Measurements from ENCODE around the gene VAPB. TPM values are rescaled to one million over a fixed set of nuclear protein-coding genes. Genes with fewer than 3 reads are reported as not detected.
"Not testable (repeated sequence)": the region's sequence is repeated elsewhere in the genome, so short reads cannot be mapped to it uniquely, and the experiment has no call there.

VAPB gene
- total RNA-seq, 1 donor from 2014 or later = 13.0 TPM

GRCh38 chr20:58405504-58406291, 16.7 kb downstream of the VAPB start:
- TF ChIP-seq CTCF (conservative IDR thresholded peaks at IDR 0.05; ENCODE audit: low read depth, low read length) = no peak
- H3K4me3 ChIP-seq (ENCODE audit: low read depth, low read length) = no peak overlapping the region
- no peak for DNase-seq (ENCODE audit: low read depth)

DNA sequence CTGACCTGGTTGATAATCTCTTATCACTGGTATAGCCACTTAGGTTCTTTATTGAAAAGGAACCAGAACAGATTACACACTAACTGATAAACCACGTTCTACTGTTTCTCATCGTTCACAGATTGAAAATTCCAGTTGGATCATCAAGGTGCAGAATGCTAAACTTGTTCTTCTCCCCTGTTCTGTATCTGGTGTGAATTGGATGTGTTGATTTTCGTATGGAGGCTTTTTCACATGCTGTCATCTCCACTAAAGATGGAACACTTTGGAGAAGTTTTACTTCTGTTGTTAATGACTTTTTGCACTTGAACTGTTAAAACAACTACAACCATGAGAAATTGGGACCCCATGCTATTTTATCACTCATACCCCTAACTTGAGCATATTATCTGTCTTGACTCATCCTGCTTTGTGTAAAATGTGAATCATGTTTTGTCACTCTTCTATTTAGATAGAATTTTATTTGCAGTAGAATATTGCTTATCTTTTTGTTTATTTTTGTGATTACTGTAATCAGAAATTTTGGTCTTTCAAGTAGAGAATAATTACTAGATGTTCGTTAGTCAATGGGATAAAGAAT, 17.5 kb downstream of the VAPB start:
- TF ChIP-seq CTCF (conservative IDR thresholded peaks at IDR 0.05; ENCODE audit: low read depth, low read length) = no peak
- DNase-seq (ENCODE audit: low read depth) = no peak
- no peak overlapping the region for H3K4me3 ChIP-seq (ENCODE audit: low read depth, low read length)

DNA sequence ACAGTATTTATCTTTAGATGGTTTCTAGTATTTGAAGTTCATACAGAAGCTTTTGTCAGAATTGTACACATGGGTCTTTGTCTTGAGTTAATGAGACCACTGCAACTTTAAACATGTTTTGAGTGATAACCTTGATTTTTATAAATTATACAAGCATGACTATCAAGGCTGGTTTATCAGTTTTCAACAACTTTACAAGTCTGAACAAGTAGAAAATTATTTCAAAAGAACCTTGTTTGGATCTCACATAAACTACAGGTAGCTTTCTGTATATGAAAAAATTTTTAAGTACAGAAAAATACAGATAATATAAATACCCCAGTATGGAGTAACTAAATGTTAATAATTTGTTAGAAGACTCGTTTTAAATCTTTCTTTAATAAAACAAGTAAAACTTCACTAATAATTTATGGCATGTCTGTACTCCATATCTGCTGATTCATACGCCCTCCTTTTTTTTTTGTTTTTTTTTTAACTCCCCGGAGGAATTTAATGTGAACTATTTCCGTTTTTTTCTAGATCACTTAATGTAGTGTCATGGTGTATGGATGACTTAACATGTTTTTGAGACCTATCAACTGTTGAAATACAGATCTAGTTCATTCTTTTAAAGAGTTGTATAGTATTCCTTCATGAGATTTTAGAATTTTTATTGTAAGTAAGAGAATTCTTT, 18.3 kb downstream of the VAPB start:
- no peak overlapping the region for H3K4me3 ChIP-seq (ENCODE audit: low read depth, low read length)
- no peak for TF ChIP-seq CTCF (conservative IDR thresholded peaks at IDR 0.05; ENCODE audit: low read depth, low read length)
- DNase-seq (ENCODE audit: low read depth) = no peak

GRCh38 chr20:58407966-58408557, 19.0 kb downstream of the VAPB start:
- TF ChIP-seq CTCF (conservative IDR thresholded peaks at IDR 0.05; ENCODE audit: low read depth, low read length) = no peak
- DNase-seq (ENCODE audit: low read depth) = no peak
- no peak overlapping the region for H3K4me3 ChIP-seq (ENCODE audit: low read depth, low read length)

DNA sequence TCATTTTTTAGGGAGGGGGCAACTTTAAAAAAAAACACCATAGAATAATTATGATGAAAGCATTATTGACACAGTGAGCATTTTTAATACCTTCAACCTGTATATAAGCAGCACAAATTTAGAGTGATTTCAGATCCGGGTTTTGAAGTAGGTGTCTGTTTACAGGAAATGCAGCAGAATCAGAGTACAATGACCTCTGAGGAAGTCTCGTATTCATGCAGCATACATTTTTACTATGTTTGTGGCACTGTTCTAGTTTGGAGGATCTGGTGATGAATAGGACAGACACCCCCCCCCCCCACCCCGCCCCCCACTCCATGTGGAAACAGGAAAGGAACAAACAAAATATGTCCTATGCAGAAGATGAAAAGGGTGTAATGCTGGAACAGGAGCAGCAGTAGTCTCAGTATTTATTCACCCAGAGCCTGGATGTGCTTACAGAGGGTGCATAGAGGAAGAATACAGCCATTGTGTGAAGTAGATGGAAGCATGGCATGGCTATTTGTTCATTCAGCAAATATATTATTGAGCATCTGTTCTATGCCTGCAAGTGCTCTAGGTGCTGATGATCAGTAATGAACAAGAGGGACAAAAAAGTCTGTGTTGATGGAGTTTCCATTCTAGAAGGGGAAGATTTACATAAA, 19.7 kb downstream of the VAPB start:
- H3K4me3 ChIP-seq (ENCODE audit: low read depth, low read length) = no peak overlapping the region
- no peak for DNase-seq (ENCODE audit: low read depth)
- no peak for TF ChIP-seq CTCF (conservative IDR thresholded peaks at IDR 0.05; ENCODE audit: low read depth, low read length)

DNA sequence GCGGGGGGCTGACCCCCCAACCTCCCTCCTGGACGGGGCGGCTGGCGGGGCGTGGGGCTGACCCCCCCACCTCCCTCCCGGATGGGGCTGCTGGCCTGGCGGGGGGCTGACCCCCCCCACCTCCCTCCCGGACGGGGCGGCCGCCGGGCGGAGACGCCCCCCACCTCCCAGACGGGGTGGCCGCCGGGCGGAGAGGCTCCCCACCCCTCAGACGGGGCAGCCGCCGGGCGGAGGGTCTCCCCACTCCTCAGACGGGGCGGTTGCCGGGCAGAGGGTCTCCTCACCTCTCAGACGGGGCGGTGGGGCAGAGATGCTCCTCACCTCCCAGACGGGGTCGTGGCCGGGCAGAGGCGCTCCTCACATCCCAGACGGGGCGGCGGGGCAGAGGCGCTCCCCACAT, 25.2 kb downstream of the VAPB start:
- DNase-seq (ENCODE audit: low read depth); H3K4me3 ChIP-seq (ENCODE audit: low read depth, low read length): not testable (repeated sequence)

DNA sequence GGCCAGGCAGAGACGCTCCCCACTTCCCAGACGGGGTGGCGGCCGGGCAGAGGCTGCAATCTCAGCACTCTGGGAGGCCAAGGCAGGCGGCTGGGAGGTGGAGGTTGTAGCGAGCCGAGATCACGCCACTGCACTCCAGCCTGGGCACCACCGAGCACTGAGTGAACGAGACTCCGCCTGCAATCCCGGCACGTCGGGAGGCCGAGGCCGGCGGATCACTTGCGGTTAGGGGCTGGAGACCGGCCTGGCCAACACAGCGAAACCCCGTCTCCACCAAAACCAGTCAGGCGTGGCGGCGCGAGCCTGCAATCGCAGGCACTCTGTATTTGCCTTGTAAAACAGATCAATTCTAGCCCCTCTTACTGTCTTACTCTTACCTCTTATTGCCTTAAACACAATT, 25.8 kb downstream of the VAPB start:
- DNase-seq (ENCODE audit: low read depth); H3K4me3 ChIP-seq (ENCODE audit: low read depth, low read length): not testable (repeated sequence)

All from epithelial cell of proximal tubule (primary cell).